Gastroesophageal sphincter (tissue), 4 donors: Measurements from ENCODE around the gene BAZ1A. TPM values are rescaled to one million over a fixed set of nuclear protein-coding genes. Genes with fewer than 3 reads are reported as not detected.

ENCODE experiments used
- ATAC-seq: fragments of 150-250 bp; one replicate; pipeline ENCODE4 v1.9.1; 2016; ENCODE audit warnings: mild to moderate bottlenecking, moderate library complexity
- H3K27ac ChIP-seq, 4 donors: fragments of 200-600 bp; sonication (generic) in 3 of 4; 1 replicate in 3 of 4; 2 replicates in 1 of 4; pipeline ENCODE4 v1.5.1; 2016 to 2019
- H3K27me3 ChIP-seq: fragments of 200-600 bp; sonication (generic); one replicate; pipeline ENCODE4 v1.5.1; 2019
- H3K36me3 ChIP-seq, 2 donors: fragments of 200-600 bp; sonication (generic); one replicate each; pipeline ENCODE4 v1.5.1; 2019; ENCODE audit warnings: control low read depth in 1 of 2
- H3K4me1 ChIP-seq, 3 donors: fragments of 200-600 bp; sonication (generic); 1 replicate in 2 of 3; 2 replicates in 1 of 3; pipeline ENCODE4 v1.5.1; 2016 to 2019; ENCODE audit warnings: control low read depth in 2 of 3
- H3K4me3 ChIP-seq, 2 donors: fragments of 200-600 bp; sonication (generic); one replicate each; pipeline ENCODE4 v1.5.1; 2019; ENCODE audit warnings: mild to moderate bottlenecking in 1 of 2, moderate library complexity in 1 of 2
- H3K9me3 ChIP-seq, 3 donors: fragments of 200-600 bp; sonication (generic); one replicate each; pipeline ENCODE4 v1.5.1; 2017 to 2019; ENCODE audit warnings: control low read depth in 2 of 3
- CTCF ChIP-seq, 4 experiments: fragments of 200-600 bp in 2 of 4; fragments of 450-650 bp in 2 of 4; sonication (generic) in 1 of 4; IDR thresholded peaks; one replicate each; pipeline ENCODE4 v1.5.1; 2017 to 2019; ENCODE audit warnings: antibody characterized with exemption in 4 of 4, mild to moderate bottlenecking in 2 of 4, moderate library complexity in 2 of 4
- EP300 ChIP-seq: sonication (generic); formaldehyde crosslinking; IDR thresholded peaks from one replicate; pipeline ENCODE4 v1.6.1; 2017; ENCODE audit warnings: antibody characterized with exemption, mild to moderate bottlenecking
- POLR2A ChIP-seq, 2 donors: fragments of 450-650 bp; IDR thresholded peaks; one replicate each; pipeline ENCODE4 v1.6.1; 2017; ENCODE audit warnings: antibody characterized with exemption in 2 of 2, mild to moderate bottlenecking in 2 of 2, moderate library complexity in 1 of 2
- POLR2AphosphoS5 ChIP-seq: sonication (generic); formaldehyde crosslinking; IDR thresholded peaks from one replicate; pipeline ENCODE4 v1.6.1; 2017; ENCODE audit warnings: antibody characterized with exemption
- WGBS, 2 donors: methylation state at CpG; one replicate each; pipeline ENCODE4 v1.1.5; 2018; ENCODE audit warnings: low coverage in 1 of 2; 5-methylcytosine and 5-hydroxymethylcytosine counted together
- total RNA-seq, 4 donors: library from RNA; depleted of rRNA; stranded (reverse); fragments of >200 nt; gene quantifications; one replicate each; pipeline ENCODE4 v1.1.0, GENCODE V29; 2016

The BAZ1A gene
- total RNA-seq, 4 donors from 2014 or later, result 17.0 to 36.9 (median 21.6) TPM

DNA sequence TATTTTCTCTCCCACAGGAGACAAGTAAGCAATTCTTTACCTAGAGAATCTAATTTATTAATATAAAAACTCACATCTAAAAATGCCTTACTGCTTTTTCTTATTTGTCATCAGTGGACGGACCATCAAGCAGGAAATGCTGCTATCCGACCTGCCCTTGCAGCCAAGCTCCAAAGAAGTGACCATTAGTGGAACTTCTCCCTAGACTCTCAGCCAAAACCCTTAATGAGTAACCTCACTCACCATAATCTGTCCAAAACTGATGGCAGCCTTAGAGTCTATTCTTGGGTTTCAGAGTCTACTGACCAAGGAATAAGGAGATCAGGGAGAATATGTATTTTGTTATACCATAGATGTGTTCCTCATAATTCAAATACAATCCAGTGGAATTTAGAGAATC, 99.8 kb downstream of the BAZ1A start:
- no peak for ATAC-seq
- peaks cover 3 to 82% of the 10 kb centered on the region in 2 donors for H3K36me3 ChIP-seq
- WGBS, 2 donors, result 78 to 94% methylated on average over 2 of the region's 2 CpGs

GRCh38 chr14:34770901-34771300, 104.3 kb downstream of the BAZ1A start:
- Histone ChIP-seq H3K27ac (no peak overlapping the region), H3K9me3 (no peaks in the 10 kb centered on the region), H3K27me3 (no peaks in the 10 kb centered on the region), H3K36me3 (peaks cover 2 to 53% of the 10 kb centered on the region in 2 donors), H3K4me1 (no peaks in the 10 kb centered on the region), H3K4me3 (no peak overlapping the region)
- no peak for TF ChIP-seq POLR2A (IDR thresholded peaks at IDR 0.05)
- TF ChIP-seq POLR2AphosphoS5, result no peak
- TF ChIP-seq CTCF (IDR thresholded peaks at IDR 0.05), result no peak
- TF ChIP-seq EP300, result no peak
- 100% methylated on average over 1 of the region's 1 CpG; no CpG with 5 or more reads in 1 of the 2 donors for WGBS, 2 donors
- ATAC-seq, result no peak

More for the DNA sequence above, 99.8 kb downstream of the BAZ1A start:
- Histone ChIP-seq H3K4me1 (no peaks in the 10 kb centered on the region), H3K27ac (no peak overlapping the region), H3K4me3 (no peak overlapping the region), H3K27me3 (no peaks in the 10 kb centered on the region), H3K9me3 (no peaks in the 10 kb centered on the region)
- TF ChIP-seq CTCF (IDR thresholded peaks at IDR 0.05) (no peak), POLR2A (IDR thresholded peaks at IDR 0.05) (no peak), EP300 (no peak), POLR2AphosphoS5 (no peak)

DNA sequence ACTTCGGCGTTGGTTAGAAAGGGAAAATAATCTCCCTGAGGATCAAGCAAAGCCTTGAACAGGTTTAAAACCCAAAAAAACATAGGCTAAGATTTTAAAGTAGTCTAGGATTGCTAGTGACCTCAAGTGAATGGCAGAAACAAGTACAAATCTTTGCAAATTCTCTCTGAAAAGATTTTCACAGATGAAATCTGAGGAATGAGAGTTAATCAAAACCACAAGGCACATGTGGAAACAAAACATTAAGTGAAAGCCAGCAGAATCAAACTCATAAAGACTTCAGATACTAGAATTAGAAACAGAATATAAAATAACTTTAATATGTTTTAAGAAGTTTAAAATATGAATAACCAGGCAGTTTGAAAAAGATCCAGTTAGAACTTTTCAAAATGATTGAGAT, 108.6 kb downstream of the BAZ1A start:
- TF ChIP-seq EP300 (no peak), POLR2AphosphoS5 (no peak), POLR2A (IDR thresholded peaks at IDR 0.05) (no peak), CTCF (IDR thresholded peaks at IDR 0.05) (no peak)
- no peaks in the 10 kb centered on the region for H3K27me3 ChIP-seq

GRCh38 chr14:34766060-34766459, 109.1 kb downstream of the BAZ1A start:
- no peak for ATAC-seq
- WGBS, 2 donors, result 92% methylated on average over 3 of the region's 3 CpGs; no CpG with 5 or more reads in 1 of the 2 donors
- H3K36me3 ChIP-seq, result peaks cover 0 to 60% of the 10 kb centered on the region in 2 donors

More for the DNA sequence above, 108.6 kb downstream of the BAZ1A start:
- H3K4me1 ChIP-seq, result no peaks in the 10 kb centered on the region
- no peak overlapping the region for H3K4me3 ChIP-seq
- WGBS, 2 donors, result 92 to 100% methylated on average over 2 of the region's 2 CpGs
- H3K27ac ChIP-seq, result no peak overlapping the region
- no peaks in the 10 kb centered on the region for H3K9me3 ChIP-seq
- no peak for ATAC-seq
- H3K36me3 ChIP-seq, result peaks cover 0 to 59% of the 10 kb centered on the region in 2 donors

More at GRCh38 chr14:34766060-34766459, 109.1 kb downstream of the BAZ1A start:
- Histone ChIP-seq H3K9me3 (no peaks in the 10 kb centered on the region), H3K4me1 (no peaks in the 10 kb centered on the region), H3K4me3 (no peak overlapping the region), H3K27me3 (no peaks in the 10 kb centered on the region), H3K27ac (no peak overlapping the region)
- no peak for TF ChIP-seq CTCF (IDR thresholded peaks at IDR 0.05)
- TF ChIP-seq POLR2A (IDR thresholded peaks at IDR 0.05), result no peak
- no peak for TF ChIP-seq POLR2AphosphoS5
- no peak for TF ChIP-seq EP300
